OCI-LY7 (cell line): Measurements from ENCODE around the gene IFT80.

Experiments used
- CTCF ChIP-seq: fragments of 200-600 bp; sonication (generic); conservative IDR thresholded peaks from 2 replicates; pipeline ENCODE4 v1.5.1; 2014; ENCODE audit warnings: mild to moderate bottlenecking, antibody characterized with exemption, low read length, moderate library complexity, mixed read lengths
- EZH2phosphoT487 ChIP-seq: fragments of 200-600 bp; sonication (generic); IDR thresholded peaks from 2 replicates; pipeline ENCODE4 v1.6.1; 2018; ENCODE audit warnings: low read depth, borderline replicate concordance, mild to moderate bottlenecking, mixed run types, antibody characterized with exemption, low read length, moderate library complexity, mixed read lengths

- TF ChIP-seq CTCF (no peak), EZH2phosphoT487 (no peak)
Measured at GRCh38 chr3:160447544-160447943, 48.5 kb upstream of the IFT80 start.
